Lower leg skin (tissue), 3 donors: ENCODE measurements around the gene NEB.

Source experiments
- CTCF ChIP-seq, 3 donors: fragments of 450-650 bp; IDR thresholded peaks; one replicate each; pipeline ENCODE4 v1.5.1; 2016; ENCODE audit warnings: antibody characterized with exemption in 3 of 3, mild to moderate bottlenecking in 3 of 3, moderate library complexity in 2 of 3
- POLR2A ChIP-seq, 2 donors: fragments of 450-650 bp; IDR thresholded peaks; one replicate each; pipeline ENCODE4 v1.6.1; 2016 to 2017; ENCODE audit warnings: antibody characterized with exemption in 2 of 2, mild to moderate bottlenecking in 1 of 2, moderate library complexity in 1 of 2

GRCh38 chr2:151657667-151658076 is 76.6 kb downstream of the NEB start:
- no peak for TF ChIP-seq CTCF (IDR thresholded peaks at IDR 0.05)
- TF ChIP-seq POLR2A (IDR thresholded peaks at IDR 0.05), result no peak
